HepG2 (cell line): ENCODE results near the gene CAV3. TPM values are rescaled to one million over a fixed set of nuclear protein-coding genes. Genes with fewer than 3 reads are reported as not detected.

Experiments
- ATAC-seq: fragments of 200-7000 bp; cut with Tn5 transposase; 3 replicates; pipeline ENCODE4 v1.9.1; 2020; ENCODE audit warnings: mild to moderate bottlenecking, moderate library complexity
- BruUV-seq: library from RNA; stranded (reverse); fragments of 400-500 nt; replicated peaks from 2 replicates; lab custom pipeline; 2021; lab: Mats Ljungman, UMichigan
- CTCF ChIA-PET: fragments of 300-600 bp; formaldehyde crosslinking; extraction: SDS; loops from one replicate; lab custom pipeline; 2021; ENCODE audit warnings: low total read pairs, inconsistent platforms, low intra/inter-chr PET ratio; lab: Yijun Ruan, JAX
- POLR2A ChIA-PET: fragments of 350-600 bp; sonication (Branson Sonifier 250); formaldehyde crosslinking; loops from one replicate; lab custom pipeline; 2020; ENCODE audit warnings: antibody characterized with exemption, inconsistent platforms; lab: Yijun Ruan, JAX
- DNase-seq: peaks from one replicate; pipeline ENCODE4 v3.0.0-alpha.2; 2015; ENCODE audit warnings: low spot score
- FAIRE-seq: peaks from 3 replicates; lab custom pipeline; 2011; peaks lifted over from hg19 to GRCh38; lab: Jason Lieb, UNC
- H2AFZ ChIP-seq: one replicate; pipeline ENCODE4 v1.6.1; 2011; ENCODE audit warnings: low read length, inconsistent platforms
- H3K27ac ChIP-seq: fragments of 300-600 bp; 3 replicates; pipeline ENCODE4 v1.8.0; 2011; ENCODE audit warnings: mixed run types, mild to moderate bottlenecking, mixed read lengths, low read length, inconsistent platforms; ENCODE audit not compliant: insufficient read depth; ENCODE audit errors: extremely low read length
- H3K27me3 ChIP-seq, 2 experiments: fragments of 200-600 bp in 1 of 2; 2 replicates in 1 of 2; 3 replicates in 1 of 2; pipeline versions ENCODE4 v1.6.0 to v1.8.0; 2011; ENCODE audit warnings: low read length in 2 of 2, mild to moderate bottlenecking in 2 of 2, moderate library complexity in 2 of 2, inconsistent platforms in 1 of 2; ENCODE audit not compliant: insufficient read depth in 2 of 2, control insufficient read depth in 1 of 2
- H3K36me3 ChIP-seq, 2 experiments: fragments of 200-600 bp in 1 of 2; replicated peaks in 1 of 2; 2 replicates in 1 of 2; 3 replicates in 1 of 2; pipeline versions ENCODE4 v1.5.1 to v1.8.0; 2011; ENCODE audit warnings: low read length in 2 of 2, inconsistent platforms in 1 of 2; ENCODE audit not compliant: insufficient read depth in 2 of 2, control insufficient read depth in 1 of 2
- H3K4me1 ChIP-seq: 2 replicates; pipeline ENCODE4 v1.5.1; 2012; ENCODE audit warnings: low read length, inconsistent platforms; ENCODE audit not compliant: insufficient read depth
- H3K4me2 ChIP-seq: 2 replicates; pipeline ENCODE4 v1.6.0; 2011; ENCODE audit warnings: low read depth, low read length, inconsistent platforms
- H3K4me3 ChIP-seq, 3 experiments: fragments of 200-600 bp in 1 of 3; sonication (generic), shearing (Covaris generic) in 1 of 3; replicated peaks in 1 of 3; 2 replicates each; pipeline ENCODE4 v1.5.1; 2011 to 2016; ENCODE audit warnings: low read length in 3 of 3, inconsistent platforms in 2 of 3, low read depth in 2 of 3, mild to moderate bottlenecking in 2 of 3, control low read depth in 1 of 3, mixed read lengths in 1 of 3; ENCODE audit not compliant: insufficient read depth in 1 of 3
- H3K79me2 ChIP-seq: one replicate; pipeline ENCODE4 v1.6.1; 2011; ENCODE audit warnings: low read length, inconsistent platforms; ENCODE audit not compliant: insufficient read depth
- H3K9ac ChIP-seq: 2 replicates; pipeline ENCODE4 v1.6.0; 2011; ENCODE audit warnings: mild to moderate bottlenecking, low read depth, low read length, inconsistent platforms; ENCODE audit not compliant: insufficient read depth
- H3K9me3 ChIP-seq: 2 replicates; pipeline ENCODE4 v1.5.1; 2012; ENCODE audit warnings: mild to moderate bottlenecking, low read length
- H4K20me1 ChIP-seq: 2 replicates; pipeline ENCODE4 v1.6.0; 2011; ENCODE audit warnings: inconsistent platforms, mild to moderate bottlenecking, low read length, moderate library complexity; ENCODE audit not compliant: insufficient read depth
- ARID5B ChIP-seq: IDR thresholded peaks from 2 replicates; pipeline ENCODE4 v1.4.0; 2020; ENCODE audit warnings: mild to moderate bottlenecking, missing genetic modification reagents
- MAFK ChIP-seq, 2 experiments: IDR thresholded peaks in 1 of 2; conservative IDR thresholded peaks in 1 of 2; 2 replicates each; pipeline ENCODE4 v1.6.1; 2011; ENCODE audit warnings: improper control_type of control experiment in 2 of 2, low read length in 2 of 2
- MTF1 ChIP-seq: sonication (generic); formaldehyde crosslinking; IDR thresholded peaks from 2 replicates; pipeline ENCODE4 v1.5.0; 2020; ENCODE audit warnings: missing genetic modification reagents
- SNAPC5 ChIP-seq: sonication (generic); formaldehyde crosslinking; IDR thresholded peaks from 2 replicates; pipeline ENCODE4 v1.8.1; 2023; ENCODE audit warnings: mild to moderate bottlenecking, missing genetic modification reagents, borderline replicate concordance
- USF2 ChIP-seq, 2 experiments: sonication (generic) in 1 of 2; formaldehyde crosslinking in 1 of 2; IDR thresholded peaks; 2 replicates each; pipeline versions ENCODE4 v1.5.1 to v1.6.1; 2011 to 2020; ENCODE audit warnings: borderline replicate concordance in 1 of 2, low read depth in 1 of 2, low read length in 1 of 2, mild to moderate bottlenecking in 1 of 2, missing genetic modification reagents in 1 of 2, moderate library complexity in 1 of 2
- ZNF569 ChIP-seq: sonication (generic); formaldehyde crosslinking; IDR thresholded peaks from 2 replicates; pipeline ENCODE4 v1.5.0; 2020; ENCODE audit warnings: mild to moderate bottlenecking, missing genetic modification reagents, moderate library complexity, borderline replicate concordance
- WGBS: methylation state at CpG from one replicate; pipeline ENCODE4 v1.1.6; 2017; ENCODE audit warnings: low lambda C conversion rate; 5-methylcytosine and 5-hydroxymethylcytosine counted together
- in situ Hi-C: cut with HindIII; loops from 2 replicates; pipeline ENCODE4 v1.10.0; 2017; ENCODE audit warnings: low pct_unique_long_range_greater_than_20kb; ENCODE audit not compliant: extremely low pct_ligation_motif_present
- intact Hi-C: fragments of 100-400 bp; cut with micrococcal nuclease; formaldehyde crosslinking; loops from one replicate; pipeline ENCODE4 v1.10.0; 2022; ENCODE audit not compliant: unreplicated experiment
- polyA plus RNA-seq, 8 experiments: library from polyadenylated mRNA; depleted of rRNA in 3 of 8; stranded (reverse) in 7 of 8; unstranded in 1 of 8; fragments of >200 nt; fragmentation: Illumina TruSeq in 4 of 8; extraction: Trizol in 4 of 8; gene quantifications; 2 replicates each; pipeline versions ENCODE4 v1.2.1 to v1.2.3, GENCODE V29; 2011 to 2016; ENCODE audit warnings: low read depth in 4 of 8, missing spikeins in 1 of 8, mixed read lengths in 1 of 8; ENCODE audit not compliant: insufficient read depth in 1 of 8
- total RNA-seq, 5 experiments: library from RNA; depleted of rRNA; stranded (reverse); fragments of >200 nt; fragmentation: Illumina TruSeq; extraction: Trizol; gene quantifications; 2 replicates each; pipeline ENCODE4 v1.2.3, GENCODE V29; 2016; ENCODE audit warnings: low read depth in 1 of 5

The CAV3 gene
- total and polyA plus RNA-seq, 2 of the 13 experiments (the other 11 are each of a cell fraction or from before 2014, with no cell fraction given): not detected

GRCh38 chr3:8727605-8728512, 5.7 kb upstream of the CAV3 start:
- Histone ChIP-seq H3K27ac (no peak overlapping the region), H3K4me1 (peaks cover 10% of the 10 kb centered on the region), H3K9me3 (no peaks in the 10 kb centered on the region), H3K36me3 (no peaks in the 10 kb centered on the region), H3K9ac (no peak overlapping the region), H4K20me1 (no peaks in the 10 kb centered on the region), H3K27me3 (peaks cover 3 to 33% of the 10 kb centered on the region in 2 experiments; a peak in 4 of 5 replicates), H3K79me2 (no peaks in the 10 kb centered on the region), H3K4me2 (no peak overlapping the region), H3K4me3 (no peak overlapping the region), H2AFZ (no peak overlapping the region)
- 19% methylated on average over 8 of the region's 9 CpGs for WGBS
- no peak for ATAC-seq
- no peak for DNase-seq
- no TSS peak for BruUV-seq
- POLR2A ChIA-PET: no interaction called here
- CTCF ChIA-PET: no interaction called here
- in situ Hi-C loops (no loop called here), intact Hi-C loops (no loop called here)
- no peak for FAIRE-seq
- TF ChIP-seq MTF1: no peak
- no peak for TF ChIP-seq SNAPC5 (CRISPR knock-in tag)
- no peak for TF ChIP-seq ARID5B
- TF ChIP-seq MAFK (conservative IDR thresholded peaks at IDR 0.05 in 1 of 2, IDR thresholded peaks at IDR 0.05 in 1 of 2; ENCODE audit: low read length in 2 of 2): no peak
- no peak for TF ChIP-seq USF2 (IDR thresholded peaks at IDR 0.05; ENCODE audit: low read depth, low read length)
- no peak for TF ChIP-seq USF2 (CRISPR knock-in tag; IDR thresholded peaks at IDR 0.05; ENCODE audit: borderline replicate concordance)
- TF ChIP-seq ZNF569 (CRISPR knock-in tag): no peak
